SU-DHL-6 (cell line): ENCODE data around the gene RGL2.

Source experiments
- CTCF ChIP-seq: fragments of 200-600 bp; sonication (generic); IDR thresholded peaks from one replicate; pipeline ENCODE4 v1.5.1; 2017; ENCODE audit warnings: antibody characterized with exemption, mild to moderate bottlenecking, low read length, moderate library complexity; ENCODE audit not compliant: insufficient read depth, poor library complexity, severe bottlenecking
- EZH2phosphoT487 ChIP-seq: fragments of 200-600 bp; sonication (generic), shearing (Covaris generic); conservative IDR thresholded peaks from 2 replicates; pipeline ENCODE4 v1.6.1; 2018; ENCODE audit warnings: mild to moderate bottlenecking, antibody characterized with exemption, low read length, moderate library complexity, mixed read lengths

- TF ChIP-seq EZH2phosphoT487 (no peak), CTCF (no peak)
Observed at GRCh38 chr6:33314943-33315792, 16.4 kb upstream of the RGL2 start.
